Panc1 (cell line): ENCODE measurements around the gene TUBA3E.
"Not testable (repeated sequence)": the region's sequence is repeated elsewhere in the genome, so short reads cannot be mapped to it uniquely, and the experiment has no call there.

Source experiments
- POLR2AphosphoS5 ChIP-seq: IDR thresholded peaks from 2 replicates; pipeline ENCODE4 v1.6.1; 2012; ENCODE audit warnings: mild to moderate bottlenecking, low read depth, low read length, moderate library complexity
- TF ChIP-seq, protein P1 (sequence below): fragments of 450-650 bp; IDR thresholded peaks from 2 replicates; pipeline ENCODE4 v1.5.1; 2017; ENCODE audit warnings: mild to moderate bottlenecking
- TF ChIP-seq, protein P2 (sequence below), 2 experiments: IDR thresholded peaks; 2 replicates each; pipeline ENCODE4 v1.6.1; 2011 to 2012; ENCODE audit warnings: low read depth in 2 of 2, control low read depth in 1 of 2, low read length in 1 of 2, mild to moderate bottlenecking in 1 of 2, moderate library complexity in 1 of 2; ENCODE audit not compliant: insufficient read depth in 1 of 2

DNA sequence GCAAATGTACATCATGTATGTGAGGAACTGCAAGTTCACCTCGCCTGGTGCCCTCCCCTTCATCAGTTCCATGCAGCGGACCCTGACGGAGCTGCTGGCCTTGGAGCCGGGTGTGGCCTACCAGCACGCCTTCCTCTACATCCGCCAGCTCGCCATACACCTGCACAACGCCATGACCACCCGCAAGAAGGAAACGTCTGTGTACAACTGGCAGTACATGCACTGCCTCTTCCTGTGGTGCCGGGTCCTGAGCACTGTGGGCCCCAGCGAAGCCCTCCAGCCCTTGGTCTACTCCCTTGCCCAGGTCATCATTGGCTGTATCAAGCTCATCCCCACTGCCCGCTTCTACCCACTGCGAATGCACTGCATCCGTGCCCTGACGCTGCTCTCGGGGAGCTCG, 32.1 kb upstream of the TUBA3E start:
- TF ChIP-seq, protein P1, sequence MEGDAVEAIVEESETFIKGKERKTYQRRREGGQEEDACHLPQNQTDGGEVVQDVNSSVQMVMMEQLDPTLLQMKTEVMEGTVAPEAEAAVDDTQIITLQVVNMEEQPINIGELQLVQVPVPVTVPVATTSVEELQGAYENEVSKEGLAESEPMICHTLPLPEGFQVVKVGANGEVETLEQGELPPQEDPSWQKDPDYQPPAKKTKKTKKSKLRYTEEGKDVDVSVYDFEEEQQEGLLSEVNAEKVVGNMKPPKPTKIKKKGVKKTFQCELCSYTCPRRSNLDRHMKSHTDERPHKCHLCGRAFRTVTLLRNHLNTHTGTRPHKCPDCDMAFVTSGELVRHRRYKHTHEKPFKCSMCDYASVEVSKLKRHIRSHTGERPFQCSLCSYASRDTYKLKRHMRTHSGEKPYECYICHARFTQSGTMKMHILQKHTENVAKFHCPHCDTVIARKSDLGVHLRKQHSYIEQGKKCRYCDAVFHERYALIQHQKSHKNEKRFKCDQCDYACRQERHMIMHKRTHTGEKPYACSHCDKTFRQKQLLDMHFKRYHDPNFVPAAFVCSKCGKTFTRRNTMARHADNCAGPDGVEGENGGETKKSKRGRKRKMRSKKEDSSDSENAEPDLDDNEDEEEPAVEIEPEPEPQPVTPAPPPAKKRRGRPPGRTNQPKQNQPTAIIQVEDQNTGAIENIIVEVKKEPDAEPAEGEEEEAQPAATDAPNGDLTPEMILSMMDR: not testable (repeated sequence)
- not testable (repeated sequence) for TF ChIP-seq POLR2AphosphoS5
- TF ChIP-seq, protein P2, sequence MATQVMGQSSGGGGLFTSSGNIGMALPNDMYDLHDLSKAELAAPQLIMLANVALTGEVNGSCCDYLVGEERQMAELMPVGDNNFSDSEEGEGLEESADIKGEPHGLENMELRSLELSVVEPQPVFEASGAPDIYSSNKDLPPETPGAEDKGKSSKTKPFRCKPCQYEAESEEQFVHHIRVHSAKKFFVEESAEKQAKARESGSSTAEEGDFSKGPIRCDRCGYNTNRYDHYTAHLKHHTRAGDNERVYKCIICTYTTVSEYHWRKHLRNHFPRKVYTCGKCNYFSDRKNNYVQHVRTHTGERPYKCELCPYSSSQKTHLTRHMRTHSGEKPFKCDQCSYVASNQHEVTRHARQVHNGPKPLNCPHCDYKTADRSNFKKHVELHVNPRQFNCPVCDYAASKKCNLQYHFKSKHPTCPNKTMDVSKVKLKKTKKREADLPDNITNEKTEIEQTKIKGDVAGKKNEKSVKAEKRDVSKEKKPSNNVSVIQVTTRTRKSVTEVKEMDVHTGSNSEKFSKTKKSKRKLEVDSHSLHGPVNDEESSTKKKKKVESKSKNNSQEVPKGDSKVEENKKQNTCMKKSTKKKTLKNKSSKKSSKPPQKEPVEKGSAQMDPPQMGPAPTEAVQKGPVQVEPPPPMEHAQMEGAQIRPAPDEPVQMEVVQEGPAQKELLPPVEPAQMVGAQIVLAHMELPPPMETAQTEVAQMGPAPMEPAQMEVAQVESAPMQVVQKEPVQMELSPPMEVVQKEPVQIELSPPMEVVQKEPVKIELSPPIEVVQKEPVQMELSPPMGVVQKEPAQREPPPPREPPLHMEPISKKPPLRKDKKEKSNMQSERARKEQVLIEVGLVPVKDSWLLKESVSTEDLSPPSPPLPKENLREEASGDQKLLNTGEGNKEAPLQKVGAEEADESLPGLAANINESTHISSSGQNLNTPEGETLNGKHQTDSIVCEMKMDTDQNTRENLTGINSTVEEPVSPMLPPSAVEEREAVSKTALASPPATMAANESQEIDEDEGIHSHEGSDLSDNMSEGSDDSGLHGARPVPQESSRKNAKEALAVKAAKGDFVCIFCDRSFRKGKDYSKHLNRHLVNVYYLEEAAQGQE (IDR thresholded peaks at IDR 0.05; ENCODE audit: insufficient read depth in 1 of 2, low read depth in 2 of 2, low read length in 1 of 2): not testable (repeated sequence)
